Measurements from ENCODE around the gene MORF4L2. TPM values are rescaled to one million over a fixed set of nuclear protein-coding genes. Genes with fewer than 3 reads are reported as not detected.

The MORF4L2 gene, protein sequence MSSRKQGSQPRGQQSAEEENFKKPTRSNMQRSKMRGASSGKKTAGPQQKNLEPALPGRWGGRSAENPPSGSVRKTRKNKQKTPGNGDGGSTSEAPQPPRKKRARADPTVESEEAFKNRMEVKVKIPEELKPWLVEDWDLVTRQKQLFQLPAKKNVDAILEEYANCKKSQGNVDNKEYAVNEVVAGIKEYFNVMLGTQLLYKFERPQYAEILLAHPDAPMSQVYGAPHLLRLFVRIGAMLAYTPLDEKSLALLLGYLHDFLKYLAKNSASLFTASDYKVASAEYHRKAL
- 311 TPM for total RNA-seq

- peak; percentile 98 for DNase-seq
Observed at GRCh38 chrX:103686199-103687072, at the start of gene MORF4L2. MORF4L2 (minus strand) TSS chrX:103686699; CDS start chrX:103677027, 9,672 bp downstream.

- peak; percentile 36 for DNase-seq
Observed at GRCh38 chrX:103734125-103734760, 47.7 kb upstream of the MORF4L2 start.

- no peak for DNase-seq
Observed at GRCh38 chrX:103733017-103733416, 46.5 kb upstream of the MORF4L2 start.

DNA sequence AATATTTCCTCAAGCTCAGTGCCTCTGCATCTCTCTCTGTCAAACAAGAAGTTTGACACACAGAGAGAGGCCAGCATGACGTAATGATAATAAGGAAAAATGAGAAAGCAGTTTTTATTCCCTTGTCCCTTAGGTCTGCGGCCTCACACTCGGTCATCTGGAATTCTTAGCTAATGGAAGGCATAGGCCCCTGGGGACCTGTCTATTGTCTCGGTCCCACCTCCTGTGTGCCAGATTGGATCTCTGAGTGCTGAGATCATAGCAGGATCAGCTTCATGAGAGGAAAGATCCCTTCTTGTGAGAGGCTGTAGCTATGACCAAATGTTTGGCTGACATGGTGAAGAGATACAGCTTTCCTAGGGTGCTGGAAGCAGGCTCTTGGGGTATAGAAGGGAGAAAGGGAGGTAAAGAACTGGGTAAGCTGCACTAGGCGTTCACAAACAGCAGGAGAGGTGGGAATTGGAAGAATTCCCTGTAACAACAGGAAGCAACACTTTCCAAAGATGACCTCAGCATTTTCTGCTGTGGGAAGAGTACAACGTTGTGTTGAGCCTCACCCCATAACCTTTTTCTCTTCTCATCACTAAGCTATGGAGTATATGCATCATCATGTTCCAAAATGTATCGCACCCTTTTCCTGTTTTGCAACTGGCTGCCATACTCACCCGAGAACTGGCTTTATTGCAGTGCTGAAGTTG lies 44.4 kb upstream of the MORF4L2 start:
- peak; percentile 66 for DNase-seq

- no peak for DNase-seq
Observed at GRCh38 chrX:103730147-103730795, 43.8 kb upstream of the MORF4L2 start.

- DNase-seq: no peak
Observed at GRCh38 chrX:103729015-103729414, 42.5 kb upstream of the MORF4L2 start.

GRCh38 chrX:103727115-103727514 lies 40.6 kb upstream of the MORF4L2 start:
- DNase-seq: no peak

DNA sequence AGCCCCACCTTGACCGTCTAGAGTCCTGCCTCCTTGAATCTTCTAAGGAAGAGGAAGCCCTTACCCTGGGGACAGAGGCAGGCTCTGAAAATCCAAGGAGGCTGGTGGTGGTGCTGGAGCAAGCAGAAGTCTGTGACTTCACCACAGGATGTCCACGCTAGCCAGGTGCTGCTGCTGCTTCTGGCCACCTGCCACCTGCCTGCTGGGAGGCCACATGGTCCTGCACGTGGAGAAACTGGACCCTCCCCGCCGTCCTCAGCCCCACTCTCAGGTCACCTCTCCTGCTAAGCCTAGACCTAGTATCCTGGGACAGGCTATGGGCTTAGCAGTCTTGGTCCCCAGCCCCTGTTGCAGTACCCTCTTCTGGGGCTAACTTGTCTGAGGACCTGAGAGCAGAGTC lies 40.0 kb upstream of the MORF4L2 start:
- no peak for DNase-seq

DNA sequence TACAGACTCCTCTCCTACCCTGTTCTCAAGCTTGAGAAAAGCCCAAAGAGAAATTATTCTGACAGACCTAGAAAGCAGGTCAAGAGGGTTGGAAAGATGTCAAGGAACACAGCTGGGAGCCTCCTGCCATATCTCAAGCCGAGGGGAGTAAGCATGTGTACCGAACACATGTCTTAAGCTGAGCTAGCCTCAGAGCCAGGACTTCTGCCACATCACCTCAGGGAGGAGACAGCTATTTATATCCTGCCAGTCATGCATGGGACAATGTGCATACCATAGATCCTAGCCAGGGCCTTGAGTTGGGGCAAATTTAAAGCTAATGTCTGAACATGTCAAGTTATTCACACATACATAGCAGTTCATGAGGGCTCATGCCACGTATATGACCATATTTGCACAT lies 36.0 kb upstream of the MORF4L2 start:
- DNase-seq: peak; percentile 30

- DNase-seq: no peak
Observed at GRCh38 chrX:103718120-103718519, 31.6 kb upstream of the MORF4L2 start.

GRCh38 chrX:103716962-103717361 lies 30.5 kb upstream of the MORF4L2 start:
- no peak for DNase-seq

GRCh38 chrX:103710609-103711008 lies 24.1 kb upstream of the MORF4L2 start, which contains the start of gene TMEM31:
TMEM31 (plus strand) TSS chrX:103710909; CDS start chrX:103712259, 1,350 bp downstream.
- no peak for DNase-seq

GRCh38 chrX:103704863-103705262 lies 18.4 kb upstream of the MORF4L2 start:
- no peak for DNase-seq

- DNase-seq: no peak
Observed at GRCh38 chrX:103699243-103699642, 12.7 kb upstream of the MORF4L2 start.

GRCh38 chrX:103697687-103698086 lies 11.2 kb upstream of the MORF4L2 start:
- DNase-seq: no peak

DNA sequence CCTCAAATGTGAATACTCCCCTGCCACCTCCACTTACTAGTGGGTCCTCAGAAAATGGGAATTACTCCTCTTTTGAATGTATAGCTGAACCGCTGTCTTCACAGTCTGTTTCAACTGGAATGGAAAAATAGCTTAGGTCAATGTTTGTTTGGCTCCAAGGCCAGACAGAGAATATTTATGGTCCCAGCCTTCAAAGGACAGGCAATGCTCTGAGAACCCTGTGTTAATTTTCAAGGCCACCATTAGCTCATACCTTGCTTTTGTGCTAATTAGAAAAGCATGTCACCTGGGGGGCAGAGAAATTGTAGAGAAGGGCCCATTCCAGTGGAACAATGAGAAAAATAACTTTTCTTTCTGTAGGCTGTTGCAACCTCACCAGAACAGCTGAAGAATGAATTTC lies 4.6 kb upstream of the MORF4L2 start:
- DNase-seq: no peak

DNA sequence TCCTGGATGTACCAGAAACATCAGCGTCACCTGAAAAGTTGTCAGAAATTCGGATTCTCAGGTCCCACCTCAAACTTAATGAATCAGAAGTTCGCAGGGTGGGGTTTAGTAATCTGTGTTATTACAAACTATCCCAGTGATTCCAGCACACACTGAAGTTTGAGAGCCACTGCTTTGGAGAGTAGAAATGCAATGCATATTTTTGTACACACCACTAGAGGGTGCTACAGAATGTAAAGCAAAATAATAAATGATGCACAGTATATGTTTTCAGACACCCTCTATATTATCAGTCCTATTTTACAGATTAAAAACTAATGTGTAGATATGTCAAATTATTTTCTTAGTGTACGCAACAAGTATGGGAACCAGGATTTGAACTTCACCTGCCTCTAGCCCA lies 2.4 kb upstream of the MORF4L2 start:
- DNase-seq: peak; percentile 53

- DNase-seq: peak; percentile 92
Observed at GRCh38 chrX:103687696-103688201, 1.2 kb upstream of the MORF4L2 start.

DNA sequence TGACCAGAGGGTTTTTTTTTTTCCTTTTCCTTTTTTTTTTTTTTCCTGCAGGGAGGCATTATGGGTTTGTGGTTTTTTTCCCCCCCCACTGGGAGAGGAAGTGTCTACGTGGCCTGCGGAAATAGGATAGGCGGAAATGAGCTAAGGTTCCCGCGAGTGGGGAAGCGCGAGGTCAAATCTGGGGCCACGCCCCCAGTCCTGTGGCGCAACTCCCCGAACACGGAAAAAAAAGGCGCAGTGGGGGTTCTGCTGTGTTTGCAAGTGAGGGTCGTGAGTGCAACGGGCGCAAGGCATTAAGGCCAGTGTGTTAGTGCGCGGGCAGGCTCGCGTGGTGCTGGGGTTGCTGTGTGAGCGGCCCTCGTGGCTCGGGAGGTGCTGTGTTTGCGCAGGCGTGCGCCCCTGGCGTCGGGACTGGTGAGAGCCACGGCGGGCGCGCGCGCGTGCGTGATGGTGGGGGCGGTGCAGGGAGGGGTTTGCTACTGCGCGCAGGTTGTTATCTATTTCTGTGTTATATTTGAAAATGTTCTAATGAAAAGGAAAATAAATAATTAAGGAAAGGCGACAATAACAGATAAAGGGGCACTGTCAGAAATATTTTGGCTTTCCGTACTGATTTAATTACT lies 685 bp upstream of the MORF4L2 start:
- DNase-seq: peak; percentile 90

GRCh38 chrX:103685396-103685795 lies 1.1 kb downstream of the MORF4L2 start:
- DNase-seq: peak; percentile 20

GRCh38 chrX:103681443-103681842 lies 5.1 kb downstream of the MORF4L2 start:
- DNase-seq: no peak
